Activated effector memory CD4-positive, alpha-beta T cell treated with Interleukin-2 at 50 U/mL for 16 hours (primary cell): Measurements from ENCODE around the gene ZNF606.
A peak's percentile ranks its signal among the peaks of the same experiment; 100 is the strongest.
"Not testable (repeated sequence)": the region's sequence is repeated elsewhere in the genome, so short reads cannot be mapped to it uniquely, and the experiment has no call there.

Experiments used
- DNase-seq: peaks from one replicate; pipeline ENCODE4 v3.0.0-alpha.2; 2020

Gene ZNF606

GRCh38 chr19:58009666-58010301, 7.2 kb upstream of the ZNF606 start:
- no peak for DNase-seq

GRCh38 chr19:58009301-58009665, 6.7 kb upstream of the ZNF606 start:
- no peak for DNase-seq

GRCh38 chr19:58008877-58009276, 6.3 kb upstream of the ZNF606 start:
- not testable (repeated sequence) for DNase-seq

GRCh38 chr19:58007285-58007684, 4.7 kb upstream of the ZNF606 start:
- no peak for DNase-seq

- no peak for DNase-seq
These were observed 681 bp upstream of the ZNF606 start for GRCh38 chr19:58003174-58003828.

- no peak for DNase-seq
These were observed 688 bp downstream of the ZNF606 start for GRCh38 chr19:58001895-58002369.

- DNase-seq = no peak
These were observed 1.9 kb downstream of the ZNF606 start for GRCh38 chr19:58000677-58001076.

- no peak for DNase-seq
These were observed 9.8 kb downstream of the ZNF606 start for GRCh38 chr19:57992841-57993240.

- no peak for DNase-seq
These were observed 23.9 kb downstream of the ZNF606 start for GRCh38 chr19:57978586-57979289.

GRCh38 chr19:57974434-57974833, 28.2 kb downstream of the ZNF606 start, which contains the start of gene C19orf18:
C19orf18 (minus strand) TSS chr19:57974534; CDS start chr19:57974432, 102 bp downstream.
- no peak for DNase-seq

- DNase-seq = no peak
These were observed 37.9 kb downstream of the ZNF606 start for GRCh38 chr19:57964761-57965160.

- DNase-seq = no peak
These were observed 40.8 kb downstream of the ZNF606 start for GRCh38 chr19:57961785-57962184.

- DNase-seq = no peak
These were observed 47.6 kb downstream of the ZNF606 start for GRCh38 chr19:57954996-57955395.

GRCh38 chr19:57949702-57950101, 52.9 kb downstream of the ZNF606 start:
- no peak for DNase-seq

- no peak for DNase-seq
These were observed 53.3 kb downstream of the ZNF606 start for GRCh38 chr19:57949296-57949695.

GRCh38 chr19:57947419-57948134, 55.0 kb downstream of the ZNF606 start, which contains the start of gene ZNF256:
ZNF256 (minus strand) TSS chr19:57947706; CDS start chr19:57947474, 232 bp downstream.
- peak; percentile 83 for DNase-seq

GRCh38 chr19:57947088-57947418, 55.6 kb downstream of the ZNF606 start:
- peak; percentile 4 for DNase-seq

GRCh38 chr19:57946316-57946715, 56.3 kb downstream of the ZNF606 start:
- no peak for DNase-seq

GRCh38 chr19:57941593-57941992, 61.0 kb downstream of the ZNF606 start:
- no peak for DNase-seq

- no peak for DNase-seq
These were observed 66.9 kb downstream of the ZNF606 start for GRCh38 chr19:57935731-57936130.

- peak; percentile 14 for DNase-seq
These were observed 67.6 kb downstream of the ZNF606 start, which contains the start of gene ZNF418 for GRCh38 chr19:57934820-57935665. ZNF418 (minus strand) TSS chr19:57935402; CDS start chr19:57933822, 1,580 bp downstream.

GRCh38 chr19:57927587-57927986, 75.0 kb downstream of the ZNF606 start:
- no peak for DNase-seq
